Measurements from ENCODE around the gene ERICH2.
"Not testable (repeated sequence)": the region's sequence is repeated elsewhere in the genome, so short reads cannot be mapped to it uniquely, and the experiment has no call there.

The ERICH2 gene, protein sequence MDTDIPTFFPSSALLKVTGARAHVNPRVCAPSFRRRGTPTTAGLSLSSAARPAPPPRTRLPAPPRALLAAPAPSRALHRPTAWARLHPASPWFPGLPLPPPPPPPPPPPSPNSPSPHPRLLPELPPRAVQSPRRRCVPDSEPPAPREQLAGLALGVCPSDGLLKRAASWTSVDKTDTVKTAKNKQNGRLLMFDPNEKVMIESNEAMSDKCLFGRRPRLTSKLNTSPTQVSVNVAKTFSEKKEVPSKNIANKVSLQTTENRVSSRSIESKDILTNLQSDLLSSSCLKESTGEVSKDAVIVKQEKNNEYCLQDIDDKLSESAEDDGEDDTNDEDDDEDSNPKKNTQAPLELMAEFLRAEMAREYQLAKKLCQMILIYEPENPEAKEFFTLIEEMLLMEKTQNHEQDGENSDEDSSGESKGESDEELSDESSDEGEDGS

DNA sequence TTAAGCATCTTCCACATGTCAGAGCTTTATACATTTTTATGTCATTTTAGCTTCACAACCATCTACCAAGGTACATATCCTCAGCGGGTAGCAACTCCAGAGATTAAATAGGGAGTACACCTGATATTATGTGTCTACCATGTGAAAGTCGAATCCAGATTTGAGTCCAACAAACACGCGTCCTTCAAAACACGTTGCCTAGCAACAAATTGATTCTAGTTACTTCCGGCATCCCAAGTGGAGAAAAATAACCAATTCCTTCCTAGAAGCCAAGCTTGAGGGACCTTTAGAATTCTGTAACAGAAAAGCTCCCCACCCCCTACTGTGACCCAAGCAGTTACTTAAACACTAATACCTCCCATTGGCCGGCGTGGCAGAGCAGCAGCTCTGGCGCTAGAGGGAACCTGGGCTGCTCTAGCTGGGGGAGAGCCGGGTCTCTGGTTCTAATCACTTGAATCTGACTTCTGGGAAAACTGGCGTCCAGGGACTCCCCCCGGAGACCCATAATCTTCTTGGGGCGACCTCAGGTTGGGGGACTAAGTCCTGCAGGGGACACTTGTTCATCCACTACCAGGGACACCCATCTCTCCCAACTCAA lies at the start of gene ERICH2:
Gene ERICH2 (plus strand): TSS at position 371 of the 598 bp plus-strand sequence. CDS start 304 bp downstream, outside the sequence.
- peak; percentile 54 for DNase-seq (ENCODE audit: low read depth)

DNA sequence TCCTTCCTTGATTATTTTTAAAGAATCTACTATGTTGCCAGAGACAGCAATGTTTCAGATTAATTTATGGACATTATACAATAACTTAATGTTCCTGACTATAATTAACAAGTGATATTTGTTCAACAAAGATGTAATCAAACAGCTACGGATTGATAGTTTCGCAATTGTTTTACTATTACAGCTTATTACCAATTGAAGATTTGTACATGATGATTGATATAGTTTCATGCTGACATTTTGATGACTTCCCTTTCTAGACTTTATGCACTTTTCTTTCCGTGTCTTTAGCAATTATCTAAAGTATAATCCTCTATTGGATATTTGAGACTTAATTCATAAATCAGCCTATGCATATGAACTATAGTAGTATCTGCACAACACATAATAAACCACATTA lies 48.5 kb upstream of the ERICH2 start:
- DNase-seq (ENCODE audit: low read depth), result no peak
- no peak overlapping the region for H3K4me3 ChIP-seq (ENCODE audit: low read depth, low read length)
- TF ChIP-seq, protein P1, sequence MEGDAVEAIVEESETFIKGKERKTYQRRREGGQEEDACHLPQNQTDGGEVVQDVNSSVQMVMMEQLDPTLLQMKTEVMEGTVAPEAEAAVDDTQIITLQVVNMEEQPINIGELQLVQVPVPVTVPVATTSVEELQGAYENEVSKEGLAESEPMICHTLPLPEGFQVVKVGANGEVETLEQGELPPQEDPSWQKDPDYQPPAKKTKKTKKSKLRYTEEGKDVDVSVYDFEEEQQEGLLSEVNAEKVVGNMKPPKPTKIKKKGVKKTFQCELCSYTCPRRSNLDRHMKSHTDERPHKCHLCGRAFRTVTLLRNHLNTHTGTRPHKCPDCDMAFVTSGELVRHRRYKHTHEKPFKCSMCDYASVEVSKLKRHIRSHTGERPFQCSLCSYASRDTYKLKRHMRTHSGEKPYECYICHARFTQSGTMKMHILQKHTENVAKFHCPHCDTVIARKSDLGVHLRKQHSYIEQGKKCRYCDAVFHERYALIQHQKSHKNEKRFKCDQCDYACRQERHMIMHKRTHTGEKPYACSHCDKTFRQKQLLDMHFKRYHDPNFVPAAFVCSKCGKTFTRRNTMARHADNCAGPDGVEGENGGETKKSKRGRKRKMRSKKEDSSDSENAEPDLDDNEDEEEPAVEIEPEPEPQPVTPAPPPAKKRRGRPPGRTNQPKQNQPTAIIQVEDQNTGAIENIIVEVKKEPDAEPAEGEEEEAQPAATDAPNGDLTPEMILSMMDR (IDR thresholded peaks at IDR 0.05; ENCODE audit: insufficient read depth, low read depth, low read length, missing control alignments), result no peak

More for the DNA sequence above, at the start of gene ERICH2:
- H3K4me3 ChIP-seq (ENCODE audit: low read depth, low read length), result peak within 1 kb of the TSS; percentile 91
- TF ChIP-seq, protein P1 (IDR thresholded peaks at IDR 0.05; ENCODE audit: insufficient read depth, low read depth, low read length, missing control alignments), result peak; percentile 9

DNA sequence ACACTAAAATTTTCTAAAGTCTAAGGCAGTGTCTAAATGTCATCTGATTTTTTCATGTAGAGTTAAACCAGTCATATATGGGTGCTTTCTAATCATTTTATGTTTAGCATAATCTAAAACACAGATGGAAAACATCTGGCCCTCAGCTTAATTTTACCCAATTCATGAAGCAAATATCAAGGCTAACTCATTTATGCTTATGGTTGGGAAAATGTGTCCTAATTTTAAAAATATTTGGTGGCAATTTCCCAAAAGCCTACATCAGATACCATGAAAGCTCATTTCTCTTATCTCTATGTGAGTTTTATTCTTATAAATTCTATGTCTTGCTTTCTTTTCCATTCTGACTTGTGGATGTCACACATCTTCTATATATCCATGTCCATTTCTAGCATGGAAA lies 47.9 kb upstream of the ERICH2 start:
- TF ChIP-seq, protein P1 (IDR thresholded peaks at IDR 0.05; ENCODE audit: insufficient read depth, low read depth, low read length, missing control alignments), result no peak
- DNase-seq (ENCODE audit: low read depth), result no peak
- no peak overlapping the region for H3K4me3 ChIP-seq (ENCODE audit: low read depth, low read length)

DNA sequence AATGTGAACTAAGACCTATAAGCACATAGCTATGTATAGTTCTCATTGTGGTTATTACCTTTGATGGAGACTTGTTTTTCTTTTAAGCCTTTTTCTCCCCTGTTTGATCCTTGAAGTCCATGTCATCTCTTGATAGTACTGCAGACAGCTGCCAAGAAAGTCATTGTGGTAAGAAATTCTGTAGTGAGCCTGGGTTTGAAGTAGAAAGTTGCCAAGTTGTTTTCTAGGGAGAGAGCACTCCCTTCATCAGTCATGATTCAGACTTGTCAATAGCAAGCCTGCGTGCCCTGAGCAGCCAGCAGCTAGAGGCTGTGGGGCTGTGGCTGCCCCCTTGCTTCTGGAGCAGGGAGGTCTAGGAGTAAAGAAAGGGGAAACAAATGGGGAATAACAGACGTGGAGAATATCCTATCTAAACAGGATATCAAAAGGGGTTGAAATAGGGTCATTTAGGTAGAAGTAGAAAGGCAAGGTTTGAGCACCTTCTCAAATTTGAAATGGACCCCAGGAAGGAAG lies 46.7 kb upstream of the ERICH2 start:
- H3K4me3 ChIP-seq (ENCODE audit: low read depth, low read length), result no peak overlapping the region
- TF ChIP-seq, protein P1 (IDR thresholded peaks at IDR 0.05; ENCODE audit: insufficient read depth, low read depth, low read length, missing control alignments), result no peak
- DNase-seq (ENCODE audit: low read depth), result no peak

DNA sequence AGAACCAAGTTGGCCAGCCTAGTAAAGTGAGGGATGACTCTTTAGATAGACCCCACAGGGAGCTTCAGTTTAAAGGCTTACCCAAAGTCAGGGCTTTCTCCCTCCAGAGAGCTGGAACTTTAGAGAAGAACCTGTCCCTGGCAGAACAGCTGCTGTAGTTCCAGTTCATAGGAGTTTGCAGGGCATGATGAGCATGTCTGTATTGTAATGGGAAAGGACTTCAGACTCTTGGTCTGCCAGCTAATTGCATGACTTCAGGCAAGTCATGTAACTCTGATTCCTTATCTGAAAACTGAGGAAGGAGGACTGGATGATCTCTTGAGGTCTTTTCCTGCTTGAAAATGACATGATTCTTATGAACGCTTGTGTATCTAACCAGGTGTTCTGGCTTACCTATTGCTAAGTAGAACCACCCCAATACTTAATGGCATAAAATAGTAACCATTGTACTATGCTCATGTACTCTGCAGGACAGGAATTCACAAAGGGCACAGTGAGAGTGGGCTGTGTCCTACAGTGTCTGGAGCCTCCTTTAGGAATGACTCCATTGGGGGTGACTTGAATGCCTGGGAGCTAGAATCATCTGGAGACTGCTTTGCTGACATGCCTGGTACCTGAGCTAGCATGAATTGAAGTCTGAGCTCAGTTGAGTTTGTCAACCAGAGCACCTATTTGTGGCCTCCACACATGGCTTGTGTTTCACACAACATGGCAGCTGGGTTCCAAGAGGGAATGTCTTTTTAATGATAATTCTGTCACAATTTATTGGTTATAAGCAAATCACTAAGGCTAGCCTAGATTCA lies 36.2 kb upstream of the ERICH2 start:
- H3K4me3 ChIP-seq (ENCODE audit: low read depth, low read length), result no peak overlapping the region
- TF ChIP-seq, protein P1 (IDR thresholded peaks at IDR 0.05; ENCODE audit: insufficient read depth, low read depth, low read length, missing control alignments), result no peak
- no peak for DNase-seq (ENCODE audit: low read depth)

DNA sequence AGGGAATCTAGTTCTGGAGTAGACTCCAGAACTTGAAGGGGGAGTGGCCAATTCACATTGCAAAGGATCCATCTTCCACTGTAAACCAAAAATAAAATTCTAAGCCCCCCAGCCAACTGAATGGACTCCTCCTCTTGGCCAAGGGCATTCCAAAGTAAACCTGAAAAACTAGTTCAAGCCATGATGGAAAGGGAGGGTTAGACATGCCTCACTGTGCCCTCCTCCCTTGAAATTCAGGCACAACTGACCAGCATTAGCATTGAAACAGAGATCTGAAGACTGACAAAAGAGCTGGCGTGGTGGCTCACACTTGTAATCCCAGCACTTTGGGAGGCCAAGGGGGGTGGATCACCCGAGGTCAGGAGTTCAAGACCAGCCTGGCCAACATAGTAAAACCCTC lies 35.6 kb upstream of the ERICH2 start:
- not testable (repeated sequence) for H3K4me3 ChIP-seq (ENCODE audit: low read depth, low read length); DNase-seq (ENCODE audit: low read depth)

DNA sequence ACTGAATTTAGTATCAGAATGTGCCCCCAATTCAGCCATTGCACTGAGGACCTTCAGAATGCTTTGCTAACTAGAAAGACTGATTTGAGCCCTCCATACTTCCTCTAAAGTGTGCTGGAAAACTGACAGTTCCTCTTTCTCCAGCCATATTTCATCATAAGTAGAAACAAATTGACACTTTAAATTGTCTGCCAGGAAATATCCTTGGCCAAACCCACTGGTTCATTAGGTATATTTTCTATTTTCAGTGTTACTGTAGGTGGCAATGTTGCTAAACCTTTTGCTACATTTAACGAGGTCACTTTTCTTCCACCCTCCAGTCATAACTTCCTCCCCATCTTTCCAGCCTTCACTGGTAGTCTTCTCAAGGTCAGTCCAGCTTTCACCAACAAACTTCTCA lies 33.5 kb upstream of the ERICH2 start:
- H3K4me3 ChIP-seq (ENCODE audit: low read depth, low read length), result no peak overlapping the region
- TF ChIP-seq, protein P1 (IDR thresholded peaks at IDR 0.05; ENCODE audit: insufficient read depth, low read depth, low read length, missing control alignments), result no peak
- DNase-seq (ENCODE audit: low read depth), result no peak

Data from GM12865 (cell line).